ENCODE results near the gene CCDC102B.

CCDC102B gene

GRCh38 chr18:68893354-68893753 is 95.5 kb downstream of the CCDC102B start:
- Histone ChIP-seq H4K20me1 (ENCODE audit: insufficient read depth) (no peaks in the 10 kb centered on the region), H3K9ac (no peak overlapping the region), H3K79me2 (ENCODE audit: insufficient read depth, low read depth) (no peaks in the 10 kb centered on the region), H3K4me2 (no peak overlapping the region), H3K27me3 (ENCODE audit: insufficient read depth, low read depth) (no peaks in the 10 kb centered on the region), H3K36me3 (ENCODE audit: insufficient read depth) (no peaks in the 10 kb centered on the region), H2AFZ (ENCODE audit: low read depth) (no peak overlapping the region), H3K27ac (no peak overlapping the region), H3K4me1 (ENCODE audit: low read depth, poor library complexity, severe bottlenecking) (no peaks in the 10 kb centered on the region), H3K4me3 (IDR thresholded peaks at IDR 0.05; ENCODE audit: insufficient read depth, low read depth, low read length) (no peak overlapping the region)
- TF ChIP-seq CTCF (conservative IDR thresholded peaks at IDR 0.05; ENCODE audit: low read depth, low read length), result no peak

GRCh38 chr18:68897286-68897685 is 99.4 kb downstream of the CCDC102B start:
- H3K4me3 ChIP-seq (IDR thresholded peaks at IDR 0.05; ENCODE audit: insufficient read depth, low read depth, low read length), result no peak overlapping the region
- H2AFZ ChIP-seq (ENCODE audit: low read depth), result no peak overlapping the region
- no peaks in the 10 kb centered on the region for H4K20me1 ChIP-seq (ENCODE audit: insufficient read depth)
- no peaks in the 10 kb centered on the region for H3K4me1 ChIP-seq (ENCODE audit: low read depth, poor library complexity, severe bottlenecking)
- no peak overlapping the region for H3K27ac ChIP-seq
- TF ChIP-seq CTCF (conservative IDR thresholded peaks at IDR 0.05; ENCODE audit: low read depth, low read length), result no peak
- no peak overlapping the region for H3K9ac ChIP-seq
- no peaks in the 10 kb centered on the region for H3K36me3 ChIP-seq (ENCODE audit: insufficient read depth)
- no peak overlapping the region for H3K4me2 ChIP-seq
- no peaks in the 10 kb centered on the region for H3K79me2 ChIP-seq (ENCODE audit: insufficient read depth, low read depth)
- H3K27me3 ChIP-seq (ENCODE audit: insufficient read depth, low read depth), result no peaks in the 10 kb centered on the region

GRCh38 chr18:68909579-68909978 is 111.7 kb downstream of the CCDC102B start:
- Histone ChIP-seq H3K36me3 (ENCODE audit: insufficient read depth) (no peaks in the 10 kb centered on the region), H3K4me3 (IDR thresholded peaks at IDR 0.05; ENCODE audit: insufficient read depth, low read depth, low read length) (no peak overlapping the region), H3K27me3 (ENCODE audit: insufficient read depth, low read depth) (no peaks in the 10 kb centered on the region), H3K4me2 (no peak overlapping the region), H4K20me1 (ENCODE audit: insufficient read depth) (no peaks in the 10 kb centered on the region), H3K27ac (no peak overlapping the region), H3K9ac (no peak overlapping the region), H2AFZ (ENCODE audit: low read depth) (no peak overlapping the region), H3K4me1 (ENCODE audit: low read depth, poor library complexity, severe bottlenecking) (no peaks in the 10 kb centered on the region), H3K79me2 (ENCODE audit: insufficient read depth, low read depth) (no peaks in the 10 kb centered on the region)
- no peak for TF ChIP-seq CTCF (conservative IDR thresholded peaks at IDR 0.05; ENCODE audit: low read depth, low read length)

GRCh38 chr18:68915061-68915460 is 117.2 kb downstream of the CCDC102B start:
- Histone ChIP-seq H3K27me3 (ENCODE audit: insufficient read depth, low read depth) (no peaks in the 10 kb centered on the region), H4K20me1 (ENCODE audit: insufficient read depth) (no peaks in the 10 kb centered on the region), H2AFZ (ENCODE audit: low read depth) (no peak overlapping the region), H3K27ac (no peak overlapping the region), H3K4me2 (no peak overlapping the region), H3K79me2 (ENCODE audit: insufficient read depth, low read depth) (no peaks in the 10 kb centered on the region), H3K36me3 (ENCODE audit: insufficient read depth) (no peaks in the 10 kb centered on the region), H3K4me3 (IDR thresholded peaks at IDR 0.05; ENCODE audit: insufficient read depth, low read depth, low read length) (no peak overlapping the region), H3K9ac (no peak overlapping the region), H3K4me1 (ENCODE audit: low read depth, poor library complexity, severe bottlenecking) (no peaks in the 10 kb centered on the region)
- TF ChIP-seq CTCF (conservative IDR thresholded peaks at IDR 0.05; ENCODE audit: low read depth, low read length), result no peak

All from KMS-11 (cell line).